Ovary (tissue), 3 donors: ENCODE measurements around the gene GLTPD2.

Experiments
- CTCF ChIP-seq, 3 donors: fragments of 450-650 bp in 2 of 3; fragments of 200-600 bp in 1 of 3; IDR thresholded peaks; one replicate each; pipeline versions ENCODE4 v1.5.1 to v1.8.0; 2016 to 2022; ENCODE audit warnings: antibody characterized with exemption in 3 of 3, mild to moderate bottlenecking in 1 of 3
- EP300 ChIP-seq: sonication (generic); formaldehyde crosslinking; IDR thresholded peaks from one replicate; pipeline ENCODE4 v1.6.1; 2017; ENCODE audit warnings: antibody characterized with exemption
- POLR2A ChIP-seq: fragments of 450-650 bp; IDR thresholded peaks from one replicate; pipeline ENCODE4 v1.6.1; 2017; ENCODE audit warnings: antibody characterized with exemption, mild to moderate bottlenecking, moderate library complexity
- donor health status: DM: no; HTN: no; CAD: no.

- TF ChIP-seq CTCF (IDR thresholded peaks at IDR 0.05) (no peak), POLR2A (no peak), EP300 (no peak)
These were observed 22.0 kb upstream of the GLTPD2 start for GRCh38 chr17:4766723-4767122.
